ENCODE data around the gene OR10T2. TPM values are rescaled to one million over a fixed set of nuclear protein-coding genes. Genes with fewer than 3 reads are reported as not detected.

The OR10T2 gene
- total RNA-seq, 1 experiment from 2014 or later = not detected

GRCh38 chr1:158371188-158371953 is 27.9 kb downstream of the OR10T2 start:
- DNase-seq = no peak

GRCh38 chr1:158366783-158367182 is 32.5 kb downstream of the OR10T2 start:
- BruUV-seq (replicated peaks) = no TSS peak
- H3K27me3 Mint-ChIP-seq (ENCODE audit: unreplicated experiment) = no peaks in the 10 kb centered on the region
- TF ChIP-seq CTCF (IDR thresholded peaks at IDR 0.05; ENCODE audit: unreplicated experiment) = no peak
- CTCF ChIA-PET = no interaction called here
- H3K4me3 Mint-ChIP-seq (ENCODE audit: low read depth, unreplicated experiment) = no peak overlapping the region
- no peaks in the 10 kb centered on the region for H3K9me3 Mint-ChIP-seq (ENCODE audit: low read depth, unreplicated experiment)
- H3K4me1 Mint-ChIP-seq (ENCODE audit: low read depth, unreplicated experiment) = no peaks in the 10 kb centered on the region
- intact Hi-C loops (cut with micrococcal nuclease; ENCODE audit: unreplicated experiment) = no loop called here
- H3K27ac Mint-ChIP-seq (ENCODE audit: unreplicated experiment) = no peak overlapping the region
- no peak for DNase-seq
- no peaks in the 10 kb centered on the region for H3K36me3 Mint-ChIP-seq (ENCODE audit: insufficient read depth, unreplicated experiment)

More at GRCh38 chr1:158371188-158371953, 27.9 kb downstream of the OR10T2 start:
- no peak overlapping the region for H3K27ac Mint-ChIP-seq (ENCODE audit: unreplicated experiment)
- no peaks in the 10 kb centered on the region for H3K36me3 Mint-ChIP-seq (ENCODE audit: insufficient read depth, unreplicated experiment)
- no peak overlapping the region for H3K4me3 Mint-ChIP-seq (ENCODE audit: low read depth, unreplicated experiment)
- H3K27me3 Mint-ChIP-seq (ENCODE audit: unreplicated experiment) = no peaks in the 10 kb centered on the region
- CTCF ChIA-PET = no interaction called here
- BruUV-seq (replicated peaks) = no TSS peak
- intact Hi-C loops (cut with micrococcal nuclease; ENCODE audit: unreplicated experiment) = no loop called here
- H3K9me3 Mint-ChIP-seq (ENCODE audit: low read depth, unreplicated experiment) = peaks cover 2% of the 10 kb centered on the region
- no peaks in the 10 kb centered on the region for H3K4me1 Mint-ChIP-seq (ENCODE audit: low read depth, unreplicated experiment)
- TF ChIP-seq CTCF (IDR thresholded peaks at IDR 0.05; ENCODE audit: unreplicated experiment) = no peak

- TF ChIP-seq CTCF (IDR thresholded peaks at IDR 0.05; ENCODE audit: unreplicated experiment) = no peak
- no peak overlapping the region for H3K27ac Mint-ChIP-seq (ENCODE audit: unreplicated experiment)
- no TSS peak for BruUV-seq (replicated peaks)
- no peaks in the 10 kb centered on the region for H3K36me3 Mint-ChIP-seq (ENCODE audit: insufficient read depth, unreplicated experiment)
- H3K4me1 Mint-ChIP-seq (ENCODE audit: low read depth, unreplicated experiment) = no peaks in the 10 kb centered on the region
- CTCF ChIA-PET = no interaction called here
- H3K9me3 Mint-ChIP-seq (ENCODE audit: low read depth, unreplicated experiment) = no peaks in the 10 kb centered on the region
- no peak overlapping the region for H3K4me3 Mint-ChIP-seq (ENCODE audit: low read depth, unreplicated experiment)
- intact Hi-C loops (cut with micrococcal nuclease; ENCODE audit: unreplicated experiment) = no loop called here
- no peak for DNase-seq
- no peaks in the 10 kb centered on the region for H3K27me3 Mint-ChIP-seq (ENCODE audit: unreplicated experiment)
These were observed 36.3 kb downstream of the OR10T2 start for GRCh38 chr1:158362941-158363340.

GRCh38 chr1:158362482-158362881 is 36.8 kb downstream of the OR10T2 start:
- DNase-seq = no peak
- H3K4me3 Mint-ChIP-seq (ENCODE audit: low read depth, unreplicated experiment) = no peak overlapping the region
- BruUV-seq (replicated peaks) = no TSS peak
- H3K27ac Mint-ChIP-seq (ENCODE audit: unreplicated experiment) = no peak overlapping the region
- H3K9me3 Mint-ChIP-seq (ENCODE audit: low read depth, unreplicated experiment) = no peaks in the 10 kb centered on the region
- intact Hi-C loops (cut with micrococcal nuclease; ENCODE audit: unreplicated experiment) = no loop called here
- CTCF ChIA-PET = no interaction called here
- TF ChIP-seq CTCF (IDR thresholded peaks at IDR 0.05; ENCODE audit: unreplicated experiment) = no peak
- no peaks in the 10 kb centered on the region for H3K36me3 Mint-ChIP-seq (ENCODE audit: insufficient read depth, unreplicated experiment)
- peaks cover 2% of the 10 kb centered on the region for H3K27me3 Mint-ChIP-seq (ENCODE audit: unreplicated experiment)
- no peaks in the 10 kb centered on the region for H3K4me1 Mint-ChIP-seq (ENCODE audit: low read depth, unreplicated experiment)

Measured in Calu3 (cell line).